HG02623 (cell line): ENCODE data around the gene GTF3C6.
"Not testable (repeated sequence)": the region's sequence is repeated elsewhere in the genome, so short reads cannot be mapped to it uniquely, and the experiment has no call there.

Source experiments
- ATAC-seq: cut with Tn5 transposase; IDR thresholded peaks from one replicate; pipeline ENCODE4 v1.9.1; 2021; ENCODE audit warnings: moderate library complexity; ENCODE audit not compliant: unreplicated experiment

The GTF3C6 gene, protein sequence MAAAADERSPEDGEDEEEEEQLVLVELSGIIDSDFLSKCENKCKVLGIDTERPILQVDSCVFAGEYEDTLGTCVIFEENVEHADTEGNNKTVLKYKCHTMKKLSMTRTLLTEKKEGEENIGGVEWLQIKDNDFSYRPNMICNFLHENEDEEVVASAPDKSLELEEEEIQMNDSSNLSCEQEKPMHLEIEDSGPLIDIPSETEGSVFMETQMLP

DNA sequence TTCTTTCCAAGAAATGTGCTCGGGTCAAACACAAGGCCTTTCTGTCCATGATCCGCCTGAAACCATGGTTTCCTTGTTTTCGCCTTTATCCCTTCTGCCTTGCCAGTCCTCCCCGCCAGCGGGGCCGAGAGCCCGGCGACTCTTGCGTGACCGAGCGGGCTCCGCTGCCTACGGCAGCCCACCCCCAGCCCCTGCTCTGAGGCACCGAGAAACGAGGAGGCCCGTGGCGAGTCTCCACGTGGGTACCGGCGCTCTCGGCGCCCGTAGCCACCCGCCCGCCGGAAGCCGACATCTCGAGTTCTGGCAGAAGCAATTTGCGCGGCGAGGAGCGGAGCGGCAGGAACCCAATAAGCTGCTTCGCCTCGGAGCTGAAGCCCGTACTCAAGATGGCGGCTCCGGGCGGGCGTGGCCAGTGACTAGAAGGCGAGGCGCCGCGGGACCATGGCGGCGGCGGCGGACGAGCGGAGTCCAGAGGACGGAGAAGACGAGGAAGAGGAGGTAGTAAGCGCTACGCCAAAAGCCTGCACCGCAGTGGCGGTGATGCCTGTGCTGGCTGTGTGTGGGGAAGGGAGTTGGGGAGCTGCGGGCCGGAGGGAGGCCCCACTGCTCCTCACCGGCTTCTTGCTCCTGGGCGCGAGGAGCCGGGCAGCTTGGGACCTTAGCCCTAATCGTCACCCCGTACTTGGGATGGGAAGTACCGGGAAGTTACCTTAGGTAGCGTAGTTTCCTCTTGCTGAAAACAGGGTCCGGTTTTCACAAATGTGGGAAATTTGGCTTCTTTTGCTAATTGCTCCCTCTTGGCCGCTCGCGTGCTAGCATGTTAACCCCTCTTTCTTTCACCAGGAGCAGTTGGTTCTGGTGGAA is at the start of gene GTF3C6:
TSS of gene GTF3C6 (plus strand) at position 378 of the 864 bp plus-strand sequence. CDS start at position 442, 64 bp downstream.
- peak; percentile 95 for ATAC-seq

GRCh38 chr6:110930781-110931180 is 27.7 kb upstream of the GTF3C6 start:
- ATAC-seq = no peak

GRCh38 chr6:110933912-110934311 is 24.6 kb upstream of the GTF3C6 start:
- no peak for ATAC-seq

- no peak for ATAC-seq
Measured at GRCh38 chr6:110934381-110934898, 24.1 kb upstream of the GTF3C6 start.

GRCh38 chr6:110935171-110935570 is 23.3 kb upstream of the GTF3C6 start:
- no peak for ATAC-seq

DNA sequence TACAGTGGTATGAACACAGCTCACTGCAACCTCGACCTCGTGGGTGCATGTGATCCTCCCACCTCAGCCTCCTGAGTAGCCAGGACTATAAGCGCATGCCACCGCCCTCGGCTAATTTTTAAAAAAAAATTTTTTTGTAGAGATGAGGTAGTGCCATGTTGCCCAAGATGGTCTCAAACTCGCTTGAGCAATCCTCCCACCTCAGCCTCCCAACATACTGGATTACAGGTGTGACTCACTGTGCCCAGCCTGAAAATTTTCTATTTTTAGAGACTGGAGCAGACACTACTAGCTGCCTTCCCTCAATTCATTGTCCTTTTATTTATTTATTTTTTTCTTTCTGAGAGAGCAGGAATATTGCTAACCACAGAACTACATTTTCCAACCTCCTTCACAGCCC is 20.3 kb upstream of the GTF3C6 start:
- no peak for ATAC-seq

- no peak for ATAC-seq
Measured at GRCh38 chr6:110939429-110940200, 18.9 kb upstream of the GTF3C6 start.

DNA sequence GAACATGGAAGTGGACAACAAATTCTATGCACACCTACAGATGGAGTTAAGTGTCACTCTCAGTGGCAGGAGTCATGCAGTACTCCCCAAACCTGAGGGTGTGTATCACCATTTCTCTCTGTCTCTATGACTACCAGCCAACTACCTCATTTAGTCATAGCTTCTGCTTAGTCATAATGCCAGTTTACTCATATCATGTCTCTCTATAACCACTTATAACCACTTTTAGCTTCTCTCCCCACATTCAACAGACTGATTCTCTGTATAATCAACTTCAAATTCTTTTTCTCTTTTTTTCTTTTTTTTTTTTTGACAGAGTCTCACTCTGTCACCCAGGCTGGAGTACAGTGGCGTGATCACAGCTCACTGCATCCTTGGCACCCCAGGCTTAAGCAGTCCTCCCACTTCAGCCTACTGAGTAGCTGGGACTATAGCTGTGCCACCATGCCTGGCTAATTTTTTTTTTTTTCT is 13.8 kb upstream of the GTF3C6 start:
- peak; percentile 100 for ATAC-seq

GRCh38 chr6:110946498-110946897 is 12.0 kb upstream of the GTF3C6 start:
- no peak for ATAC-seq

DNA sequence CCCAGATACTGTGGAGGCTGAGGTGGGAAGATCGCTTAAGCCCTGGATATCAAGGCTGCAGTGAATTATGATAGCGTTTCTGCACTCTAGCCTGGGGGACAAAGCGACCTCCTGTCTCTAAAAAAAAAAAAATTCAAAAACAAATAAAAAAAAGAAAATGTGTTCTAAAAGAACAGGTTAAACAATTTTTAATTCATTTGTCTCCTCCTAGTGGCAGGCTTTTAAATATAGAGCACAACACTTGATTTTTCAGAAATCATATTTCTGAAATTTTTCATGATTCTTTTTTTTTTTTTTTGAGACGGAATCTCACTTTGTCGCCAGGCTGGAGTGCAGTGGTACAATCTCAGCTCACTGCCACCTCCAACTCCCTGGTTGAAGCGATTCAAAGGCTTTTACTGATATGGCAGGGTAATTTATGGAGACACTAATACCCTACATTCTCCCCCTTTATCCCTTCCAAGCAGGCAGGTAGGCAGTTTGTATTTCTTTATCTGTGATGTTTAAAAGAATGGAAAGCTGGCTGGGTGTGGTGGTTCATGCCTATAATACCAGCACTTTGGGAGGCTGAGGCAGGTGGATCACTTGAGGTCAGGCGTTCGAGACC is 8.7 kb upstream of the GTF3C6 start:
- ATAC-seq = no peak

DNA sequence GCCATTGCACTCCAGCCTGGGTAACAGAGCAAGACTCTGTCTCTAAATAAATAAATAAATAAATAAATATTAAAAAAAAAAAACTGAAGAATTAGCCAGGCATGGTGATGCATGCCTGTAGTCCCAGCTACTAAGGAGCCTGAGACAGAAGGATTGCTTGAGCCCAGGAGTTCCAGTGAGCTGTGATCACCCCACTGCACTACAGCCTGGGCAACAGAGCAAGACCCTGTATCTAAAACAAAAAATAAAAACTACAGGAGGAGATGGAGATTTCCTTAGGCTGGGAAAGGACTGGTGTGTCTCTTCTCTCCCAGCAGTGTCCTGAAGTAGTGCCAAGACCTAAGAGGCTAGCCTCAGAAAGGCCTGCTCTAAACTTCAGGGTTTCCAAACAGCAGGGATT is 8.1 kb upstream of the GTF3C6 start:
- ATAC-seq = no peak

DNA sequence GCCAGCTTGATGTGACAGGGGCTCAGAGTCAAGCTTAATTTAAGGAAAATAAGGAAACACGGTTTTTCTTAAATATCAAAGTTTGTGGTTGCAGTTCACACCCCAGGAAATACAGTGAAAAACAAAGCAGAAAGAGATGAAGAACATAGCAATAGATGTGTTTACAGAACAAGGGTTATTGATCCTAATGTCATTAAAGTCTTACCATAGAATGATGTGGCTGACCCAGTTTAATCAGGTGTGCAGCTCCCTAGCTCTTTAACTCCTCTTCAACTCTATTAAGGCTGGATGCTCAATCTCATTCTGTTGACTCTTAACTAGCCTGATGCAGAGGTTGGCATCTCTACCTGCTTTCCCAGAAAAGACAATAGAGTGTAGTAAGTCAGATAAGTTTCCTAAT is 7.5 kb upstream of the GTF3C6 start:
- ATAC-seq = no peak

DNA sequence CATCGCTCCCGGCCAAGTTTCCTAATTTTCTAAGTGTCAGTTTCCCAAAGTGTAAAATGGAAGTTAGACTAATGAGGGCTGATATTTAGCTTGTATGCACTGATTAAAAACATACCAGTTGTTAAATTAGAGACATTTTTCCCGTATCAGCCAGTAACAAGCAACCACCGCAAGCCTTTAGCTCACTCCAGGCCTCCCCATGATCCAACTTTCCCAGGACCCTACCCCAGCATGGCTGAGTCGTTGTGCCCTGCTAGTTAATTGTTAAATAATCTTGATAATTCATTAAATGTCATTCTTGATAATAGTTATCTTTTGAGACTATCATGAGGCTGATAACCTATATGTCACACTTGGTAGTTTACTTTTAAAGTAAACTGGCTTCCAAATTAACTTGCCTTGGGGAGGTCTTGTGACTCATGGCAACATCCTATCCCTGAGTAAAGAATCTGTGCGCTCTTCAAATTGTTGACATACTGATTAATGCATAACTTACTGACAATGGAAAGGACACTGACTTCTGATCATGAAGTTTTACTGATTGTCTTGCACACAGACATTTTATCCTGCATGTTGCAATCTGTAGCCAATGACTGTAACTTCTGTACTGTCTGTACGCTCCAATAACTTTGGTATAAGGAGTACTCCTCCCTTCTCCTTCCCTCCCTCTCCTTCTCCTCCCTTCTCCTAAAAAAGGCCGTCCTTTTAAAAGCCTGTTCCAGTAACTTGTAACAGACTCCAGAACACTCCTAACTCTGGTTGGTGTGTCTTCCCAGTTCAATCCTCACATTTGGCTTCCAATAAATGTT is 6.3 kb upstream of the GTF3C6 start:
- ATAC-seq = no peak

DNA sequence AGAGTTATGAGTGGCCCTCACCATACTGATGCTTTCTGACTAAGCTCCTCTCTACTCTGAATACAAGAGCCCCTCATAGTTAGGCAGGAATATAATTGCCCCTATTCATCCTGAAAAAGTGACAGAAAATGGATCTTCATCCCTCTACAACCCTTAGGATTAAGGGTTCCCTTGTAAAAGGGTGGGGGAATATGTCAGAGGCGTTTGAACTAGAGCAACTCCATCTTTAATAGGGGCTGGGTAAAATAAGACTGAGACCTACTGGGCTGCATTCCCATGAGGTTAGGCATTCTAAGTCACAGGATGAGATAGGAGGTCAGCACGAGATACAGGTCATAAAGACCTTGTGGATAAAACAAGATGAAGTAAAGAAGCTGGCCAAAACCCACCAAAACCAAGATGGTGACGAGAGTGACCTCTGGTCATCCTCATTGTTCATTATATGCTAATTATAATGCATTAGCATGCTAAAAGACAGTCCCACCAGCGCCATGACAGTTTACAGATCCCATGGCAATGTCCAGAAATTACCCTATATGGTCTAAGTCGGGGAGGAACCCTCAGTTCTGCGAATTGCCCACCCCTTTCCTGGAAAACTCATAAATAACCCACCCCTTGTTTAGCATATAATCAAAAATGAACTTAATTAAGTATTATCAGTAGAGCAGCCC is 4.7 kb upstream of the GTF3C6 start:
- ATAC-seq = no peak

DNA sequence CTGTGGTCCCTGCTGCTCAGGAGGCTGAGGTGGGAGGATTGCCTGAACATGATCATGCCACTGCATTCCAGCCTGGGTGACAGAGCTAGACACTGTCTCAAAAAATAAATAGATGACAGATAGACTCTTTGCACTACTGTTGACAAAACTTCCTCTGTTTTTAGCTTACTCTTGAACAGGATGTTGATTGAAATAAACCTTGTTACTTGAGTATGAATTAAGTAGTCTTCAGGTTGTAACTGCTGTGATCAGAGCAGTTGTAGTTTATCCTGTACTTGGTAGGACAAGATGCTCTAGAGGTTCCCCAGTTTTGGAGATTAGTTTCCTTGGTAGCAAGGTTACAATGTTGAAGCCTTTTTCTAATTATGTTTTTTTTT is 1.5 kb downstream of the GTF3C6 start:
- no peak for ATAC-seq

DNA sequence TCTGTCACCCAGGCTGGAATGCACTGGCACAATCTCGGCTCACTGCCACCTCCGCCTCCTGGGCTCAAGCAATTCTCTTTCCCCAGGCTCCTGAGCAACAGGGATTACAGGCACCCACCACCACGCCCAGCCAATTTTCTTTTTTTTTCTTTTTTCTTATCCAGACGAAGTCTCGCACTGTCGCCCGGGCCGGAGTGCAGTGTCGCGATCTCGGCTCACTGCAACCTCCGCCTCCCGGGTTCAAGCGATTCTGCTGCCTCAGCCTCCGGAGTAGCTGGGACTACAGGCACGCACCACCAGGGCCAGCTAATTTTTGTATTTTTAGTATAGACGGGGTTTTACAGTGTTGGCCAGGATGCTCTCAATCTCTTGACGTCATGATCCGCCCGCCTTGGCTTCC is 4.1 kb downstream of the GTF3C6 start:
- ATAC-seq = not testable (repeated sequence)

GRCh38 chr6:110965629-110966229 is 7.2 kb downstream of the GTF3C6 start:
- no peak for ATAC-seq

DNA sequence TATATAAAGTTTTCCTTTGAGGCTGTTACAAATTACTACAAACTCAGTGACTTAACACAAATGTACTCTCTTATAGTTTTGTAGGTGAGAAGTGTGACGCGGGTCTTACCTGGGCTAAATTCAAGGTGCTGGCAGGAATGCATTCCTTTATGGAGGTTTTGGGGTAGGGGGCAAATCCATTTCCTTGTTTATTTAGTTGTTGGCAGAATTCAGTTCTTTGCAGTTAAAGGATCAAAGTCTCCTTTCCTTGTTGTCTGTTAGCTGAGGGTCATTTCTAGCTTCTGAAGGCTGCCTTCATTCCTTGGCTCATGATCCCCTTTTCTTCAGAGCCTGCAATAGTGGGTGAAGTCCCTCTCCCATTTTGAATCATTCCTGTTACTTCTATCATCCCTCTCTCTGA is 10.2 kb downstream of the GTF3C6 start:
- ATAC-seq = not testable (repeated sequence)

DNA sequence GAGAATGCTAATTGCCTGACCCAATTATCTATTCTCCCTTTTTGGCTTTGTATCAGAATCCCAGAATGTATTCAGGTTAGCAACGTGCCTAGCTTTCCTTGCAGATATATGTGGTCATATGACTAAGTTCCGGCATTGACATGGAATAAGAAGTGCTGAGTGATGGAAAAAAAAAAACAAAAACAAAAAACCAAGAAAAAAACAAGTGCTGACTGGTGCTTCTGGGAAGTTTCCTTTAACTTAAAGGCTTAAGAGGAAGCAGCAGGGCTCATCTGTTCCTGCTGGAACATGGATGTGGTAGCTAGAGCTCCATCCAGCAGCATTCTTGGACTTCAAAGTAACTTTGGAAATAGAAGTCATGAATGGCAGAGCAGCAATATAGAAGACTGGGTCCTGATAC is 13.0 kb downstream of the GTF3C6 start:
- no peak for ATAC-seq
